HG03095 (cell line): ENCODE data around the gene ERC2.

Experiments used
- ATAC-seq: cut with Tn5 transposase; IDR thresholded peaks from one replicate; pipeline ENCODE4 v1.9.1; 2021; ENCODE audit warnings: moderate library complexity; ENCODE audit not compliant: unreplicated experiment

ERC2 gene

GRCh38 chr3:55947406-55947805 is 520.9 kb downstream of the ERC2 start:
- no peak for ATAC-seq

- no peak for ATAC-seq
Observed at GRCh38 chr3:55946574-55947160, 521.6 kb downstream of the ERC2 start.

GRCh38 chr3:55942868-55943267 is 525.4 kb downstream of the ERC2 start:
- ATAC-seq, result no peak

- ATAC-seq, result no peak
Observed at GRCh38 chr3:55939287-55939686, 529.0 kb downstream of the ERC2 start.

GRCh38 chr3:55937301-55937700 is 531.0 kb downstream of the ERC2 start:
- no peak for ATAC-seq

- no peak for ATAC-seq
Observed at GRCh38 chr3:55936549-55937052, 531.7 kb downstream of the ERC2 start.

- no peak for ATAC-seq
Observed at GRCh38 chr3:55935241-55935640, 533.0 kb downstream of the ERC2 start.

- no peak for ATAC-seq
Observed at GRCh38 chr3:55934771-55935170, 533.5 kb downstream of the ERC2 start.

- ATAC-seq, result no peak
Observed at GRCh38 chr3:55929154-55929869, 539.0 kb downstream of the ERC2 start.

- no peak for ATAC-seq
Observed at GRCh38 chr3:55923626-55924025, 544.6 kb downstream of the ERC2 start.

- ATAC-seq, result no peak
Observed at GRCh38 chr3:55923207-55923606, 545.1 kb downstream of the ERC2 start.

- no peak for ATAC-seq
Observed at GRCh38 chr3:55912880-55913279, 555.4 kb downstream of the ERC2 start.

- no peak for ATAC-seq
Observed at GRCh38 chr3:55911266-55911665, 557.0 kb downstream of the ERC2 start.

GRCh38 chr3:55910543-55910942 is 557.7 kb downstream of the ERC2 start:
- no peak for ATAC-seq

- no peak for ATAC-seq
Observed at GRCh38 chr3:55909373-55909772, 558.9 kb downstream of the ERC2 start.

GRCh38 chr3:55907616-55908015 is 560.7 kb downstream of the ERC2 start:
- ATAC-seq, result no peak

GRCh38 chr3:55906896-55907295 is 561.4 kb downstream of the ERC2 start:
- no peak for ATAC-seq

GRCh38 chr3:55904716-55905115 is 563.6 kb downstream of the ERC2 start:
- no peak for ATAC-seq

GRCh38 chr3:55903680-55904079 is 564.6 kb downstream of the ERC2 start:
- no peak for ATAC-seq

- ATAC-seq, result no peak
Observed at GRCh38 chr3:55902221-55902900, 565.9 kb downstream of the ERC2 start.

- no peak for ATAC-seq
Observed at GRCh38 chr3:55899887-55900286, 568.4 kb downstream of the ERC2 start.
